Calu3 (cell line): ENCODE results near the gene ASTN1. TPM values are rescaled to one million over a fixed set of nuclear protein-coding genes. Genes with fewer than 3 reads are reported as not detected.

Experiments used
- BruUV-seq: library from RNA; stranded (reverse); fragments of 400-500 nt; replicated peaks from 2 replicates; lab custom pipeline; 2021; lab: Mats Ljungman, UMichigan
- CTCF ChIA-PET: fragments of 300-600 bp; sonication (Branson Sonifier 250); formaldehyde crosslinking; loops from one replicate; lab custom pipeline; 2022; ENCODE audit warnings: antibody characterized with exemption; lab: Charles Lee
- DNase-seq: peaks from one replicate; pipeline ENCODE4 v3.0.0; 2022
- H3K27ac Mint-ChIP-seq: one replicate; pipeline ENCODE4 v1.8.0; 2022; ENCODE audit warnings: mixed read lengths; ENCODE audit not compliant: unreplicated experiment
- H3K27me3 Mint-ChIP-seq: one replicate; pipeline ENCODE4 v1.8.0; 2022; ENCODE audit warnings: mixed read lengths; ENCODE audit not compliant: unreplicated experiment
- H3K36me3 Mint-ChIP-seq: one replicate; pipeline ENCODE4 v1.8.0; 2022; ENCODE audit warnings: mild to moderate bottlenecking, moderate library complexity, mixed read lengths; ENCODE audit not compliant: insufficient read depth, unreplicated experiment
- H3K4me1 Mint-ChIP-seq: one replicate; pipeline ENCODE4 v1.8.0; 2022; ENCODE audit warnings: mild to moderate bottlenecking, low read depth, mixed read lengths; ENCODE audit not compliant: unreplicated experiment
- H3K4me3 Mint-ChIP-seq: one replicate; pipeline ENCODE4 v1.8.0; 2022; ENCODE audit warnings: mild to moderate bottlenecking, low read depth, moderate library complexity, mixed read lengths; ENCODE audit not compliant: unreplicated experiment
- H3K9me3 Mint-ChIP-seq: one replicate; pipeline ENCODE4 v1.8.0; 2022; ENCODE audit warnings: low read depth, mixed read lengths; ENCODE audit not compliant: unreplicated experiment
- intact Hi-C: fragments of 100-400 bp; cut with micrococcal nuclease; formaldehyde crosslinking; loops from one replicate; pipeline ENCODE4 v1.10.0; 2022; ENCODE audit not compliant: unreplicated experiment
- total RNA-seq: library from RNA; stranded (reverse); gene quantifications from 2 replicates; pipeline ENCODE4 v1.2.3, GENCODE V29; 2022
- TF ChIP-seq, protein P1 (sequence below): fragments of 200-600 bp; IDR thresholded peaks from one replicate; pipeline ENCODE4 v1.8.0; 2022; ENCODE audit warnings: antibody characterized with exemption; ENCODE audit not compliant: unreplicated experiment

ASTN1 gene
- total RNA-seq, 1 experiment from 2014 or later, result not detected

DNA sequence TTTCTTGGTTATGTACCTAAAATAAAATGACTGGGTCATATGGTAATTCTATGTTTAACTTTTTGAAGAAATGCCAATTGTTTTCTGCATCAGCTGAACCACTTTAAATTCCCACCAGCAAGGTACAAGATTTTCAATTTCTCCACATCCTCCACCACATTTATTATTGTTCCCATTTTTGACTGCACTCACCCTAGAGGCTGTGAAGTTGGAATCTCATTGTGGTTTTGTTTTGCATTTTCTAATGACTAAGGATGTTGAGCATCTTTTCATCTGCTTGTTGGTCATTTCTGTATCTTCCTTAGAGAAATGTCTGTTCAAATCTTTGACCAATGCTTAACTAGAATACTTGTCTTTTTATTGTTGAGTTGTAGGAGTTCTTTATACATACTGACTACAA is 72.5 kb downstream of the ASTN1 start:
- CTCF ChIA-PET, result no interaction called here
- BruUV-seq, result no TSS peak
- H3K27ac Mint-ChIP-seq, result no peak overlapping the region
- H3K36me3 Mint-ChIP-seq, result no peaks in the 10 kb centered on the region
- no peak for DNase-seq
- H3K27me3 Mint-ChIP-seq, result peaks cover 21% of the 10 kb centered on the region
- no peak overlapping the region for H3K4me3 Mint-ChIP-seq
- intact Hi-C loops, result no loop called here
- TF ChIP-seq, protein P1, sequence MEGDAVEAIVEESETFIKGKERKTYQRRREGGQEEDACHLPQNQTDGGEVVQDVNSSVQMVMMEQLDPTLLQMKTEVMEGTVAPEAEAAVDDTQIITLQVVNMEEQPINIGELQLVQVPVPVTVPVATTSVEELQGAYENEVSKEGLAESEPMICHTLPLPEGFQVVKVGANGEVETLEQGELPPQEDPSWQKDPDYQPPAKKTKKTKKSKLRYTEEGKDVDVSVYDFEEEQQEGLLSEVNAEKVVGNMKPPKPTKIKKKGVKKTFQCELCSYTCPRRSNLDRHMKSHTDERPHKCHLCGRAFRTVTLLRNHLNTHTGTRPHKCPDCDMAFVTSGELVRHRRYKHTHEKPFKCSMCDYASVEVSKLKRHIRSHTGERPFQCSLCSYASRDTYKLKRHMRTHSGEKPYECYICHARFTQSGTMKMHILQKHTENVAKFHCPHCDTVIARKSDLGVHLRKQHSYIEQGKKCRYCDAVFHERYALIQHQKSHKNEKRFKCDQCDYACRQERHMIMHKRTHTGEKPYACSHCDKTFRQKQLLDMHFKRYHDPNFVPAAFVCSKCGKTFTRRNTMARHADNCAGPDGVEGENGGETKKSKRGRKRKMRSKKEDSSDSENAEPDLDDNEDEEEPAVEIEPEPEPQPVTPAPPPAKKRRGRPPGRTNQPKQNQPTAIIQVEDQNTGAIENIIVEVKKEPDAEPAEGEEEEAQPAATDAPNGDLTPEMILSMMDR, result no peak
- no peaks in the 10 kb centered on the region for H3K9me3 Mint-ChIP-seq
- no peaks in the 10 kb centered on the region for H3K4me1 Mint-ChIP-seq

DNA sequence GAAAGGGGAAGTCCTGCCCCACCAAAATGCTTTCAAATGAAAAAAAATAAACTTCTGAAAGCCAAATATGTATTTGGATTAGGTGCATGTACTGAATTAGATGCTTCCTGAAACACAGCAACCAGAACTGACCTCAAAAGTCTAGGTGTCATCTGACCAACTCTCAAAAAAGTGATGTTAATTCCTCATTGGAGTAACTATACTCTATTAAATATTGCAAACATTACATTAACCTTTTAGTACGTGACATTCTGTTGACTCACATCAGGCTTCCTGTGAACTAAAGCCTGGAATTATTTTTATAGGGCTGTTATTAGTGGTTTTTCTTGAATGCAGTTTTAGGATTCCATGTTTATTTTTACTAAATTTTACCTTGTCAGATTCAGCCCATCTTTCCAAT is 73.5 kb downstream of the ASTN1 start:
- H3K27me3 Mint-ChIP-seq, result peaks cover 21% of the 10 kb centered on the region
- no peaks in the 10 kb centered on the region for H3K4me1 Mint-ChIP-seq
- H3K9me3 Mint-ChIP-seq, result no peaks in the 10 kb centered on the region
- no TSS peak for BruUV-seq
- TF ChIP-seq, protein P1, result no peak
- no peak overlapping the region for H3K27ac Mint-ChIP-seq
- intact Hi-C loops, result no loop called here
- no peak for DNase-seq
- H3K36me3 Mint-ChIP-seq, result no peaks in the 10 kb centered on the region
- H3K4me3 Mint-ChIP-seq, result no peak overlapping the region
- CTCF ChIA-PET, result interaction anchor here (0.6 kb wide), 1 partner anchor 1687 kb away, joined by 3 read pairs; no protein-coding TSS in a partner anchor

DNA sequence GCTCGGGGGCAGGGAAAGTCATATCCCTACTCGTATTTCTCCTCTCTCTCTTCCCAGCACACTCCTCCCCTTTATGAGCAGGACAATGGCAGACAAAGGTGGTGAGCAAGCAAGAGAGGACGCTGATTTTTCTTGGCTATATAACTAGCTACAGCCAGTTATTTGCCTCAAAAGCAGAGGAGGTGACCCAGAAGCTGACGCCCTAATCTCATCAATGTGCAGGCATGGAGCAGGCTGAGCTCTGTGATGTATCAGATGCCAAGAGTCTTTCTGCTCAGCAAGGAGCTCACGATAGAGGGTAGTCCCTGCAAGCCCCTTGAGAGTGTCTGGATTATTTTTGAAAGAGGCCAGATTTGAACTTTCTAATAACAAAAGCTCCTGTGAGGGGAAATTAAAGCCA is 75.5 kb downstream of the ASTN1 start:
- intact Hi-C loops, result no loop called here
- H3K4me1 Mint-ChIP-seq, result no peaks in the 10 kb centered on the region
- BruUV-seq, result no TSS peak
- TF ChIP-seq, protein P1, result no peak
- peaks cover 34% of the 10 kb centered on the region for H3K27me3 Mint-ChIP-seq
- no peak overlapping the region for H3K4me3 Mint-ChIP-seq
- CTCF ChIA-PET, result no interaction called here
- no peak overlapping the region for H3K27ac Mint-ChIP-seq
- no peak for DNase-seq
- H3K36me3 Mint-ChIP-seq, result no peaks in the 10 kb centered on the region
- no peaks in the 10 kb centered on the region for H3K9me3 Mint-ChIP-seq

DNA sequence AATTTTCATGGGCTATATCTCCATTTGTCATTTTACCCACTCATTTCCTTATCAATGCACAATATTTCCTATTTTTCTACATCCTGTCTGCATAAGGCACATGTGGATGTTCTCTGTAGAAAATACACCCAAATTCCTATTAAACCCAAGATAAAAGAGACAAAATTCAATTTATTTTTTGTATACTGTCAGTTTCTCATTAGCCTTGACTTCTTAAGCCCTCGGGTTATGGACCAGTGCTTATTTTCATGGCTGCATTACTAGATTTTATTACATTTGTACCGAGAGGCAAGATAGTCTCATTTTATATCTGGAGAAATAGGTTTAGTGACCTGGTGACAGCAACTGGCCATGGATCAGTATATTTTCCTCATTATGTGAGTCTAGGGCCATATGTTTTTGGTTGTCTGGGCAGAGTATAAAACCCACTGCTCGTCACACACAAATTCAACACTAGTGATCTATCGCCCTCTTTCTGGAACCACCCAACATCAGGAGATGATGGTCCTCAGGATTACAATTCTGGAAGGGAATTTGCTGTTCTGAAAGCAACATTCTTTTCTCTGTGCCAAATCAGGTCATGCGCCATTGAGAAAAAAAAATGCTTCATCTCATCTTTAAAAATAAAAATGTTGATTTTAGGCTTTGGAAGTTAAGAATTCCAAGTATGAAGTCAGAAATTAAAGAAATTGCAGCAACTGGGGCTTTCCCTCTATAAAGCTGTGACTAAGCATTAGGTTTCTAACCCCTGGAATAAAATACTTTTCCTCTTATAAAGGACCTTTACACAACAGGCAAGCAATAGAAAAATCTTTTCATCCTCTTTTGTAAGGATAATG is 81.4 kb downstream of the ASTN1 start:
- H3K9me3 Mint-ChIP-seq, result peaks cover 3% of the 10 kb centered on the region
- no peaks in the 10 kb centered on the region for H3K4me1 Mint-ChIP-seq
- no TSS peak for BruUV-seq
- no peaks in the 10 kb centered on the region for H3K36me3 Mint-ChIP-seq
- TF ChIP-seq, protein P1, result no peak
- intact Hi-C loops, result no loop called here
- H3K27ac Mint-ChIP-seq, result no peak overlapping the region
- CTCF ChIA-PET, result no interaction called here
- H3K27me3 Mint-ChIP-seq, result peaks cover 51% of the 10 kb centered on the region
- H3K4me3 Mint-ChIP-seq, result no peak overlapping the region
- DNase-seq, result no peak
